ENCODE data around the gene PCDHA9.

The PCDHA9 gene

GRCh38 chr5:140883373-140883772 lies 35.2 kb downstream of the PCDHA9 start:
- DNase-seq (ENCODE audit: low read depth): no peak
- TF ChIP-seq CTCF (IDR thresholded peaks at IDR 0.05; ENCODE audit: insufficient read depth, low read depth, low read length, missing control alignments): no peak
- H3K4me3 ChIP-seq (ENCODE audit: low read length): no peak overlapping the region

- no peak for TF ChIP-seq CTCF (IDR thresholded peaks at IDR 0.05; ENCODE audit: insufficient read depth, low read depth, low read length, missing control alignments)
- DNase-seq (ENCODE audit: low read depth): no peak
- no peak overlapping the region for H3K4me3 ChIP-seq (ENCODE audit: low read length)
Observed at GRCh38 chr5:140883927-140884697, 35.9 kb downstream of the PCDHA9 start.

Measured in epithelial cell of esophagus (primary cell).